ENCODE measurements around the gene CCDC9B. TPM values are rescaled to one million over a fixed set of nuclear protein-coding genes. Genes with fewer than 3 reads are reported as not detected.

Gene CCDC9B
- total RNA-seq, 1 experiment from 2014 or later = 9.4 TPM

Other genes with a start within 250 kb of the CCDC9B start
- gene BMF, start 232.1 kb downstream of the CCDC9B start, total RNA-seq (2014; rRNA removed; shearing (Covaris generic)) = 0.32 TPM in 1 of 2 replicates, not detected in the other
- gene BUB1B, start 179.9 kb downstream of the CCDC9B start, total RNA-seq (2014; rRNA removed; shearing (Covaris generic)) = 42.8 and 45.7 TPM in 2 replicates
- 1.6 TPM in 1 of 2 replicates, not detected in the other for gene PAK6, start 101.9 kb downstream of the CCDC9B start, total RNA-seq (2014; rRNA removed; shearing (Covaris generic))
- not detected in 2 replicates for gene ANKRD63, start 57.9 kb downstream of the CCDC9B start, total RNA-seq (2014; rRNA removed; shearing (Covaris generic))
- 0.74 and 0.75 TPM in 2 replicates for gene PLCB2, start 33.0 kb downstream of the CCDC9B start, total RNA-seq (2014; rRNA removed; shearing (Covaris generic))
- 15.9 and 16.6 TPM in 2 replicates for gene INAFM2, start 17.2 kb downstream of the CCDC9B start, total RNA-seq (2014; rRNA removed; shearing (Covaris generic))
- gene PHGR1, start 10.1 kb upstream of the CCDC9B start, total RNA-seq (2014; rRNA removed; shearing (Covaris generic)) = not detected in 2 replicates
- 0.12 and 1.0 TPM in 2 replicates for gene DISP2, start 17.3 kb upstream of the CCDC9B start, total RNA-seq (2014; rRNA removed; shearing (Covaris generic))
- 66.8 and 80.4 TPM in 2 replicates for gene KNSTRN, start 41.8 kb upstream of the CCDC9B start, total RNA-seq (2014; rRNA removed; shearing (Covaris generic))
- gene IVD, start 64.9 kb upstream of the CCDC9B start, total RNA-seq (2014; rRNA removed; shearing (Covaris generic)) = 19.0 and 27.2 TPM in 2 replicates
- gene BAHD1, start 100.0 kb upstream of the CCDC9B start, total RNA-seq (2014; rRNA removed; shearing (Covaris generic)) = 6.2 and 7.2 TPM in 2 replicates
- 9.3 and 12.4 TPM in 2 replicates for gene CHST14, start 130.0 kb upstream of the CCDC9B start, total RNA-seq (2014; rRNA removed; shearing (Covaris generic))
- 17.0 and 17.8 TPM in 2 replicates for gene CCDC32, start 224.1 kb upstream of the CCDC9B start, total RNA-seq (2014; rRNA removed; shearing (Covaris generic))
- gene RPUSD2, start 228.4 kb upstream of the CCDC9B start, total RNA-seq (2014; rRNA removed; shearing (Covaris generic)) = 13.3 and 13.5 TPM in 2 replicates

Measured in NCI-H460 (cell line).